Stimulated activated CD4-positive, alpha-beta T cell treated with anti-CD3 and anti-CD28 coated beads, TNF-alpha, amount 100 ng/mL, for 1 hour (primary cell): Measurements from ENCODE around the gene PPP2R2C.

Experiments used
- DNase-seq, 3 donors: peaks; one replicate each; pipeline ENCODE4 v3.0.0-alpha.2; 2020; ENCODE audit warnings: low read depth in 3 of 3, low spot score in 1 of 3

PPP2R2C gene

GRCh38 chr4:6404611-6405396 is 67.6 kb downstream of the PPP2R2C start:
- no peak for DNase-seq

GRCh38 chr4:6403400-6403685 is 69.1 kb downstream of the PPP2R2C start:
- DNase-seq: no peak

- no peak for DNase-seq
These were observed 69.6 kb downstream of the PPP2R2C start for GRCh38 chr4:6402566-6403399.

- no peak for DNase-seq
These were observed 70.6 kb downstream of the PPP2R2C start for GRCh38 chr4:6401797-6402196.

- no peak for DNase-seq
These were observed 75.6 kb downstream of the PPP2R2C start for GRCh38 chr4:6396696-6397236.

- DNase-seq: no peak
These were observed 76.8 kb downstream of the PPP2R2C start for GRCh38 chr4:6395466-6396228.

- no peak for DNase-seq
These were observed 77.7 kb downstream of the PPP2R2C start for GRCh38 chr4:6394671-6395081.

GRCh38 chr4:6393544-6394475 is 78.6 kb downstream of the PPP2R2C start:
- no peak for DNase-seq

GRCh38 chr4:6393066-6393465 is 79.3 kb downstream of the PPP2R2C start:
- no peak for DNase-seq

- DNase-seq: no peak
These were observed 80.0 kb downstream of the PPP2R2C start for GRCh38 chr4:6392407-6392806.

GRCh38 chr4:6391852-6392188 is 80.6 kb downstream of the PPP2R2C start:
- DNase-seq: no peak

GRCh38 chr4:6391186-6391851 is 81.1 kb downstream of the PPP2R2C start:
- DNase-seq: no peak

- no peak for DNase-seq
These were observed 82.1 kb downstream of the PPP2R2C start for GRCh38 chr4:6390356-6390755.

- DNase-seq: no peak
These were observed 83.1 kb downstream of the PPP2R2C start for GRCh38 chr4:6389142-6389825.

GRCh38 chr4:6388713-6389112 is 83.7 kb downstream of the PPP2R2C start:
- DNase-seq: no peak

- DNase-seq: no peak
These were observed 84.5 kb downstream of the PPP2R2C start for GRCh38 chr4:6387946-6388345.

GRCh38 chr4:6386091-6386490 is 86.3 kb downstream of the PPP2R2C start:
- DNase-seq: no peak

- no peak for DNase-seq
These were observed 87.1 kb downstream of the PPP2R2C start for GRCh38 chr4:6385288-6385687.

GRCh38 chr4:6384541-6384940 is 87.9 kb downstream of the PPP2R2C start:
- no peak for DNase-seq
